ENCODE results near the gene CCL23. TPM values are rescaled to one million over a fixed set of nuclear protein-coding genes. Genes with fewer than 3 reads are reported as not detected.

The CCL23 gene
- total RNA-seq, 1 experiment from 2014 or later, result not detected

- peaks cover 12% of the 10 kb centered on the region; the same call in 1 of the 2 replicates for H3K9me3 ChIP-seq
- ChIA-PET CTCF (interaction anchor here (0.6 to 1.4 kb wide), 3 partner anchors 9 to 81 kb away, joined by 3 to 5 read pairs (median 4); no protein-coding TSS in a partner anchor), POLR2A (no interaction called here)
- intact Hi-C loops (cut with micrococcal nuclease; ENCODE audit: unreplicated experiment), result no loop called here
- H3K36me3 Mint-ChIP-seq (ENCODE audit: insufficient read depth, unreplicated experiment), result no peaks in the 10 kb centered on the region
- H3K27me3 ChIP-seq (replicated peaks; ENCODE audit: control insufficient read depth, insufficient read depth, low read length), result no peaks in the 10 kb centered on the region
- H3K36me3 ChIP-seq (ENCODE audit: control insufficient read depth, insufficient read depth, low read length), result no peaks in the 10 kb centered on the region
- DNase-seq, result peak in 1 of 2 experiments; percentile 48
- H3K27me3 Mint-ChIP-seq (ENCODE audit: insufficient read depth, unreplicated experiment), result no peaks in the 10 kb centered on the region
- H3K4me1 ChIP-seq, result no peaks in the 10 kb centered on the region
- no peaks in the 10 kb centered on the region for H3K4me1 Mint-ChIP-seq (ENCODE audit: low read depth, unreplicated experiment)
- BruUV-seq (replicated peaks), result no TSS peak
- no peak overlapping the region for H3K4me3 Mint-ChIP-seq (ENCODE audit: unreplicated experiment)
- TF ChIP-seq CTCF (IDR thresholded peaks at IDR 0.05; ENCODE audit: insufficient read depth in 1 of 2, low read depth in 1 of 2, low read length in 1 of 2, severe bottlenecking in 1 of 2, unreplicated experiment in 1 of 2), result no peak
- H3K9me3 Mint-ChIP-seq (ENCODE audit: unreplicated experiment), result peaks cover 9% of the 10 kb centered on the region
- H3K27ac Mint-ChIP-seq (ENCODE audit: unreplicated experiment), result no peak overlapping the region
- H3K4me3 ChIP-seq (ENCODE audit: low read depth, low read length), result no peak overlapping the region
Measured at GRCh38 chr17:35991075-35991474, 26.7 kb downstream of the CCL23 start.

- H3K27me3 Mint-ChIP-seq (ENCODE audit: insufficient read depth, unreplicated experiment), result no peaks in the 10 kb centered on the region
- no TSS peak for BruUV-seq (replicated peaks)
- no peaks in the 10 kb centered on the region for H3K27me3 ChIP-seq (replicated peaks; ENCODE audit: control insufficient read depth, insufficient read depth, low read length)
Measured at GRCh38 chr17:35988164-35988563, 29.6 kb downstream of the CCL23 start.

GRCh38 chr17:35986643-35987042 lies 31.1 kb downstream of the CCL23 start, which contains the start of gene CCL14:
Gene CCL14, minus strand, starts transcription at chr17:35986729. Its CDS starts 80 bp downstream, at chr17:35986649.
- H3K9me3 ChIP-seq, result peaks cover 12% of the 10 kb centered on the region; the same call in 1 of the 2 replicates
- no peaks in the 10 kb centered on the region for H3K36me3 ChIP-seq (ENCODE audit: control insufficient read depth, insufficient read depth, low read length)
- Mint-ChIP-seq H3K27me3 (ENCODE audit: insufficient read depth, unreplicated experiment) (no peaks in the 10 kb centered on the region), H3K4me1 (ENCODE audit: low read depth, unreplicated experiment) (no peaks in the 10 kb centered on the region), H3K9me3 (ENCODE audit: unreplicated experiment) (peaks cover 9% of the 10 kb centered on the region), H3K4me3 (ENCODE audit: unreplicated experiment) (no peak within 1 kb of the TSS), H3K27ac (ENCODE audit: unreplicated experiment) (no peak within 1 kb of the TSS), H3K36me3 (ENCODE audit: insufficient read depth, unreplicated experiment) (no peaks in the 10 kb centered on the region)
- ChIA-PET CTCF (no interaction called here), POLR2A (no interaction called here)
- H3K4me3 ChIP-seq (ENCODE audit: low read depth, low read length), result no peak within 1 kb of the TSS
- peaks cover 7% of the 10 kb centered on the region for H3K4me1 ChIP-seq
- intact Hi-C loops (cut with micrococcal nuclease; ENCODE audit: unreplicated experiment), result no loop called here
- TF ChIP-seq CTCF (IDR thresholded peaks at IDR 0.05; ENCODE audit: insufficient read depth in 1 of 2, low read depth in 1 of 2, low read length in 1 of 2, severe bottlenecking in 1 of 2, unreplicated experiment in 1 of 2), result no peak
- DNase-seq, result no peak
- H3K27me3 ChIP-seq (replicated peaks; ENCODE audit: control insufficient read depth, insufficient read depth, low read length), result no peaks in the 10 kb centered on the region
- BruUV-seq (replicated peaks), result no TSS peak

More at GRCh38 chr17:35988164-35988563, 29.6 kb downstream of the CCL23 start:
- no peak overlapping the region for H3K4me3 Mint-ChIP-seq (ENCODE audit: unreplicated experiment)
- Histone ChIP-seq H3K4me3 (ENCODE audit: low read depth, low read length) (no peak overlapping the region), H3K36me3 (ENCODE audit: control insufficient read depth, insufficient read depth, low read length) (no peaks in the 10 kb centered on the region), H3K4me1 (no peaks in the 10 kb centered on the region), H3K9me3 (peaks cover 12% of the 10 kb centered on the region; the same call in 1 of the 2 replicates)
- H3K36me3 Mint-ChIP-seq (ENCODE audit: insufficient read depth, unreplicated experiment), result no peaks in the 10 kb centered on the region
- CTCF ChIA-PET, result no interaction called here
- no peak for TF ChIP-seq CTCF (IDR thresholded peaks at IDR 0.05; ENCODE audit: insufficient read depth in 1 of 2, low read depth in 1 of 2, low read length in 1 of 2, severe bottlenecking in 1 of 2, unreplicated experiment in 1 of 2)
- DNase-seq, result no peak
- intact Hi-C loops (cut with micrococcal nuclease; ENCODE audit: unreplicated experiment), result no loop called here
- no peaks in the 10 kb centered on the region for H3K4me1 Mint-ChIP-seq (ENCODE audit: low read depth, unreplicated experiment)
- no peak overlapping the region for H3K27ac Mint-ChIP-seq (ENCODE audit: unreplicated experiment)
- H3K9me3 Mint-ChIP-seq (ENCODE audit: unreplicated experiment), result peaks cover 9% of the 10 kb centered on the region
- POLR2A ChIA-PET, result no interaction called here
